Gastrocnemius medialis (tissue), 4 donors: ENCODE measurements around the gene ABCB4.

ENCODE experiments used
- POLR2A ChIP-seq, 2 donors: fragments of 450-650 bp; IDR thresholded peaks; one replicate each; pipeline ENCODE4 v1.6.1; 2017; ENCODE audit warnings: antibody characterized with exemption in 2 of 2, mild to moderate bottlenecking in 2 of 2, moderate library complexity in 2 of 2
- TF ChIP-seq, protein P1 (sequence below), 5 experiments: fragments of 450-650 bp in 3 of 5; fragments of 200-600 bp in 2 of 5; sonication (generic) in 2 of 5; IDR thresholded peaks in 4 of 5; conservative IDR thresholded peaks in 1 of 5; 1 replicate in 4 of 5; 2 replicates in 1 of 5; pipeline ENCODE4 v1.5.1; 2016 to 2019; ENCODE audit warnings: antibody characterized with exemption in 5 of 5, mild to moderate bottlenecking in 3 of 5, moderate library complexity in 3 of 5

- TF ChIP-seq, protein P1, sequence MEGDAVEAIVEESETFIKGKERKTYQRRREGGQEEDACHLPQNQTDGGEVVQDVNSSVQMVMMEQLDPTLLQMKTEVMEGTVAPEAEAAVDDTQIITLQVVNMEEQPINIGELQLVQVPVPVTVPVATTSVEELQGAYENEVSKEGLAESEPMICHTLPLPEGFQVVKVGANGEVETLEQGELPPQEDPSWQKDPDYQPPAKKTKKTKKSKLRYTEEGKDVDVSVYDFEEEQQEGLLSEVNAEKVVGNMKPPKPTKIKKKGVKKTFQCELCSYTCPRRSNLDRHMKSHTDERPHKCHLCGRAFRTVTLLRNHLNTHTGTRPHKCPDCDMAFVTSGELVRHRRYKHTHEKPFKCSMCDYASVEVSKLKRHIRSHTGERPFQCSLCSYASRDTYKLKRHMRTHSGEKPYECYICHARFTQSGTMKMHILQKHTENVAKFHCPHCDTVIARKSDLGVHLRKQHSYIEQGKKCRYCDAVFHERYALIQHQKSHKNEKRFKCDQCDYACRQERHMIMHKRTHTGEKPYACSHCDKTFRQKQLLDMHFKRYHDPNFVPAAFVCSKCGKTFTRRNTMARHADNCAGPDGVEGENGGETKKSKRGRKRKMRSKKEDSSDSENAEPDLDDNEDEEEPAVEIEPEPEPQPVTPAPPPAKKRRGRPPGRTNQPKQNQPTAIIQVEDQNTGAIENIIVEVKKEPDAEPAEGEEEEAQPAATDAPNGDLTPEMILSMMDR (IDR thresholded peaks at IDR 0.05 in 4 of 5, conservative IDR thresholded peaks at IDR 0.05 in 1 of 5) = no peak
- TF ChIP-seq POLR2A (IDR thresholded peaks at IDR 0.05) = no peak
These were observed 70.8 kb downstream of the ABCB4 start for GRCh38 chr7:87404674-87405073.
